ENCODE results near the gene PRKCE. TPM values are rescaled to one million over a fixed set of nuclear protein-coding genes. Genes with fewer than 3 reads are reported as not detected.

Gene PRKCE
- total RNA-seq, 1 experiment from 2014 or later = 17.7 TPM

DNA sequence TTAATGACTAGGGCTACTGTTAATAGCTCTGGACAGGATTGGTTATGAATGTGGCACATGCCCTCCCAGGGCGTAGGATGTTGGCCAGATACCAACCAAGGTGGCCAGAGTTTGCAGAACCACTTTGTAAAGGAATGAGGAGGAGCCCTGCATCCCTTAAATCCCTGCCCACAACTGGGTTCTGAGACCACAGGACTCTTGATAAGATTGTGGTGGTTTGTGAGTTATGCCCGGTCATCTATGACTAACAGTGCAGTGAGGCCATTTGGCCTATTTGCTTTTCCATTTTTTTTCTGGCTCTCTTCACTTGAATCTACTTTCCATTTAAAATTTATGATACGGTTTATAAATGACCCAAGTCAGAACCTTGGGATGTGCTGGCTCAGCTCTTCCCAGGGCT is 294.5 kb downstream of the PRKCE start:
- Mint-ChIP-seq H3K9me3 (ENCODE audit: low read depth, unreplicated experiment) (no peaks in the 10 kb centered on the region), H3K4me1 (ENCODE audit: low read depth, unreplicated experiment) (peaks cover 52% of the 10 kb centered on the region), H3K27me3 (ENCODE audit: unreplicated experiment) (no peaks in the 10 kb centered on the region), H3K36me3 (ENCODE audit: insufficient read depth, unreplicated experiment) (peaks cover 9% of the 10 kb centered on the region), H3K4me3 (ENCODE audit: low read depth, unreplicated experiment) (no peak overlapping the region), H3K27ac (ENCODE audit: unreplicated experiment) (peak overlapping the region; percentile 42)
- CTCF ChIA-PET = interaction anchor here (0.6 to 1.3 kb wide), 8 partner anchors 11 to 335 kb away, joined by 3 to 7 read pairs (median 4); partner anchors contain the start of gene SRBD1
- intact Hi-C loops (cut with micrococcal nuclease; ENCODE audit: unreplicated experiment) = no loop called here
- TF ChIP-seq, protein P1, sequence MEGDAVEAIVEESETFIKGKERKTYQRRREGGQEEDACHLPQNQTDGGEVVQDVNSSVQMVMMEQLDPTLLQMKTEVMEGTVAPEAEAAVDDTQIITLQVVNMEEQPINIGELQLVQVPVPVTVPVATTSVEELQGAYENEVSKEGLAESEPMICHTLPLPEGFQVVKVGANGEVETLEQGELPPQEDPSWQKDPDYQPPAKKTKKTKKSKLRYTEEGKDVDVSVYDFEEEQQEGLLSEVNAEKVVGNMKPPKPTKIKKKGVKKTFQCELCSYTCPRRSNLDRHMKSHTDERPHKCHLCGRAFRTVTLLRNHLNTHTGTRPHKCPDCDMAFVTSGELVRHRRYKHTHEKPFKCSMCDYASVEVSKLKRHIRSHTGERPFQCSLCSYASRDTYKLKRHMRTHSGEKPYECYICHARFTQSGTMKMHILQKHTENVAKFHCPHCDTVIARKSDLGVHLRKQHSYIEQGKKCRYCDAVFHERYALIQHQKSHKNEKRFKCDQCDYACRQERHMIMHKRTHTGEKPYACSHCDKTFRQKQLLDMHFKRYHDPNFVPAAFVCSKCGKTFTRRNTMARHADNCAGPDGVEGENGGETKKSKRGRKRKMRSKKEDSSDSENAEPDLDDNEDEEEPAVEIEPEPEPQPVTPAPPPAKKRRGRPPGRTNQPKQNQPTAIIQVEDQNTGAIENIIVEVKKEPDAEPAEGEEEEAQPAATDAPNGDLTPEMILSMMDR (IDR thresholded peaks at IDR 0.05; ENCODE audit: unreplicated experiment) = no peak
- no TSS peak for BruUV-seq (replicated peaks)
- DNase-seq = peak; percentile 87

DNA sequence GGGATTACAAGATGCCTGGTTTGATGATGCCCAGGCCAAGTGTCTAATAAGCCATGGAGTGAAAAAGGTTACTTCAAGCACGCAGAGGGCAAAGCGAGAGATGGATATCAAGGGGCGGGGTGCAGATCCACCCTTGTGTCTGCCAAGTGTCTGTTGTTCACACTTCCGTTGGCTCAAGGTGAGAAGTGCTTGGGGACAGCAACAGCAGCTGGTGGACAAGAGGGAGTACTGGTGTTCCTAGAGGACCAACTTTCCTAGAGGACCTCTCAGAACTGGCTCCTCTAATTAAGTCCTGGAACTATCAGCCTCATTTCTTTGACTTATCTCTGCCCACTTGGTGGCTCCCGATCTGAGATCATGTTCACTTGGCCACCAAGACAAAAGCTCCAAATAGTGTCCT is 299.1 kb downstream of the PRKCE start:
- DNase-seq = no peak
- BruUV-seq (replicated peaks) = no TSS peak
- TF ChIP-seq, protein P1 (IDR thresholded peaks at IDR 0.05; ENCODE audit: unreplicated experiment) = no peak
- no peaks in the 10 kb centered on the region for H3K9me3 Mint-ChIP-seq (ENCODE audit: low read depth, unreplicated experiment)
- peaks cover 4% of the 10 kb centered on the region for H3K36me3 Mint-ChIP-seq (ENCODE audit: insufficient read depth, unreplicated experiment)
- intact Hi-C loops (cut with micrococcal nuclease; ENCODE audit: unreplicated experiment) = no loop called here
- CTCF ChIA-PET = no interaction called here
- peaks cover 44% of the 10 kb centered on the region for H3K4me1 Mint-ChIP-seq (ENCODE audit: low read depth, unreplicated experiment)
- H3K27me3 Mint-ChIP-seq (ENCODE audit: unreplicated experiment) = no peaks in the 10 kb centered on the region
- H3K4me3 Mint-ChIP-seq (ENCODE audit: low read depth, unreplicated experiment) = no peak overlapping the region
- no peak overlapping the region for H3K27ac Mint-ChIP-seq (ENCODE audit: unreplicated experiment)

DNA sequence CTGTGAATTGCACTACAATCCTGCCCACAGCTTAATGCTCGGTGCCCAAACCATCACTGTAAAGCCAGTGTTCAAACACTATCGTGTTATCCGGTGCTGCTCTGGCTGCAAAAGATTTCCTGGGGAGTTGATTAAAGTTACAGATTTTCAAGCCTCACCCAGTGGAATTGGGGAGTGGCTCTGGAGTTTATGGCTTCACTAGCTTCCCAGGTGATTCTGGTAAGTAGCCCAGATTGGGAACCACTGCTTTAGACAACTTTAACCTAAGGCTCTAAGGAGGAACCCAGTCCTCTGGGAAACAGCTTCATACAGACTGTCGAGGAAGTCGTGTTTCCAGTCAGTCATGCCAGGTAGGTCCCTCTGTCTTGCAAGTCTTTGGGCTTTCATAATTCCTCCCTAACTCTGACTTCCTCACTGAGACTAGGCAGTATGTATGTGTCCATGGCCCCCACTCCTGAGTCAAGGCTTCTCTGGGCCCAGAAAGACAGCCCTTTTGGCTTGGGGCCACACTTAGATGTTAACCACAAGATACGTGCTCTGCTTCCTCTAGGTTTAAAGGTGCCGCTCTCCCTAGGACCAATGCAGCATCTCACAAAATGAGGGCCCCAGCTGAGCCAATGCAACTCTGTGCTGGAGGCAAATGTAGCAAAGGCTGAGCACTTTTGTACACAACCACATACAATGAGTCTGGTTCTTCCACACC is 299.7 kb downstream of the PRKCE start:
- BruUV-seq (replicated peaks) = no TSS peak
- Mint-ChIP-seq H3K27me3 (ENCODE audit: unreplicated experiment) (no peaks in the 10 kb centered on the region), H3K4me3 (ENCODE audit: low read depth, unreplicated experiment) (no peak overlapping the region), H3K36me3 (ENCODE audit: insufficient read depth, unreplicated experiment) (peaks cover 4% of the 10 kb centered on the region), H3K9me3 (ENCODE audit: low read depth, unreplicated experiment) (no peaks in the 10 kb centered on the region), H3K27ac (ENCODE audit: unreplicated experiment) (no peak overlapping the region), H3K4me1 (ENCODE audit: low read depth, unreplicated experiment) (peaks cover 44% of the 10 kb centered on the region)
- no peak for DNase-seq
- intact Hi-C loops (cut with micrococcal nuclease; ENCODE audit: unreplicated experiment) = no loop called here
- CTCF ChIA-PET = no interaction called here
- TF ChIP-seq, protein P1 (IDR thresholded peaks at IDR 0.05; ENCODE audit: unreplicated experiment) = no peak

DNA sequence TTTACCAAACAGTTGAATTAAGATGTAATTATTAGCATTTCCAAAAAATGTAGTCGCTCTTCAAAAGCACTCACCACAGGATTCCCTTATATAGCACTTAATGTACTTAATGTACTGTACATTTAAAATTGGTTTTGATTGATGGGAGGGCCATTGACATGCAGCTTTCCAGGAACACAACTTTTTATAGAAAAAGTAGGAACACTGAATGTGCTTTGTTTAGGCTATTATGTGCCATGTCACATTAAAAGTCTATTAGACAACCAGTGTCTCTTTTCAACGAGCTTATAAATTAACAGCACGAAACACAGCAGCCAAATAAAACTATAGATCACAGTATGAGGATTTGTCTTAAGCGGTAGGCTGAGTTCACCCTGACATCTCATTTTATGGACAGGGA is 301.1 kb downstream of the PRKCE start:
- Mint-ChIP-seq H3K4me3 (ENCODE audit: low read depth, unreplicated experiment) (no peak overlapping the region), H3K4me1 (ENCODE audit: low read depth, unreplicated experiment) (peaks cover 31% of the 10 kb centered on the region), H3K36me3 (ENCODE audit: insufficient read depth, unreplicated experiment) (no peaks in the 10 kb centered on the region), H3K9me3 (ENCODE audit: low read depth, unreplicated experiment) (no peaks in the 10 kb centered on the region), H3K27ac (ENCODE audit: unreplicated experiment) (no peak overlapping the region), H3K27me3 (ENCODE audit: unreplicated experiment) (no peaks in the 10 kb centered on the region)
- intact Hi-C loops (cut with micrococcal nuclease; ENCODE audit: unreplicated experiment) = no loop called here
- BruUV-seq (replicated peaks) = no TSS peak
- CTCF ChIA-PET = no interaction called here
- no peak for DNase-seq
- TF ChIP-seq, protein P1 (IDR thresholded peaks at IDR 0.05; ENCODE audit: unreplicated experiment) = no peak

Measured in Calu3 (cell line).